Measurements from ENCODE around the gene NFYC. TPM values are rescaled to one million over a fixed set of nuclear protein-coding genes. Genes with fewer than 3 reads are reported as not detected.
"Not testable (repeated sequence)": the region's sequence is repeated elsewhere in the genome, so short reads cannot be mapped to it uniquely, and the experiment has no call there.

The NFYC gene
- total RNA-seq, 1 donor from 2014 or later, result 31.8 TPM

GRCh38 chr1:40664791-40665190 is 26.7 kb upstream of the NFYC start:
- DNase-seq (ENCODE audit: low spot score in 2 of 2) (no peak), FAIRE-seq (no peak)

DNA sequence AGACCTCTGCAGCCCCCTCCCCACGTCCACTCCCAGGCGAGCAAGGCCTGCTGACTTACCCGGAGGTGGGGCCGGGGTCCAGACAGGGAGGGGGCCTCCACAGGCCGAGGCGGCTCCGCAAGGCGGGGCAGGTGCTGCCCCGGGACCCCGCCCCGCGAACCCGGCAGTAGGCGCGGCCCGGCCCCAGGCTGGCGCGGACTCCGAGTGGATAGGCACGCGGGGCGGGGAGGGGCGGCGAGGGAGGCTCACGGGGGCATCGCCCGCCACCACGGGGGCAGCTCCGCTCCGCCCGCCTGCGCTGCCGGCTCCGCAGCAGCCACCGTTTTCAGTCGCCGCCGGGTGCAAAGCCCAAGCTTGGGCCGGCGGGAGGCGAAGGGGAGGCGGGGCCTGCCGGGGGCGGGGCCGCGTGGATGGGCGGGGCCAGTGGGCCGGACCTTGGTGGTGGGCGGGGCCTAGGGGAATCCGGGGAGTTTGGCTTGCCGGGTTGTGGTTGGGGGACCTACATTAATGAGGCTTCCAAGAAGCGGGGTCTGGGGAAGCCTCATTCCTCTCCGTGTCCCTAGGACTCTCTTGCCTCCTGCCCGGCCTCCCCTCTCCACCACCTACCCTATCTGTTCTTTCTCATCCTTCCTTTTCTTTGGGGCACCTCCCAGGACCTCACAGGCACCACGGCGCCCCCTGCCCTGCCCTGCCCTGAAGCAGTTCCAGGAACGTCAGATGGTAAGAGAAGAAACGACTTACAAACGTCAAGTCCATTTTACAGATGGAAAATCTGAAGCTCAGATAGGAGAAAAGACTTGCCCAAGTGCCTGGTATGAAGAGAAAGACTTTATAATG is 26.0 kb upstream of the NFYC start, which contains the start of gene RIMS3:
Gene RIMS3 (minus strand): TSS at position 348 of the 837 bp plus-strand sequence. CDS start 23,757 bp downstream, outside the sequence.
- peak; percentile 86 to 94 for DNase-seq (ENCODE audit: low spot score in 2 of 2)
- FAIRE-seq, result no peak

GRCh38 chr1:40668769-40669525 is 22.6 kb upstream of the NFYC start:
- DNase-seq (ENCODE audit: low spot score in 2 of 2) (peak; percentile 58 to 78), FAIRE-seq (no peak)

GRCh38 chr1:40673452-40673851 is 18.1 kb upstream of the NFYC start:
- FAIRE-seq, result no peak
- no peak for DNase-seq (ENCODE audit: low spot score in 2 of 2)

DNA sequence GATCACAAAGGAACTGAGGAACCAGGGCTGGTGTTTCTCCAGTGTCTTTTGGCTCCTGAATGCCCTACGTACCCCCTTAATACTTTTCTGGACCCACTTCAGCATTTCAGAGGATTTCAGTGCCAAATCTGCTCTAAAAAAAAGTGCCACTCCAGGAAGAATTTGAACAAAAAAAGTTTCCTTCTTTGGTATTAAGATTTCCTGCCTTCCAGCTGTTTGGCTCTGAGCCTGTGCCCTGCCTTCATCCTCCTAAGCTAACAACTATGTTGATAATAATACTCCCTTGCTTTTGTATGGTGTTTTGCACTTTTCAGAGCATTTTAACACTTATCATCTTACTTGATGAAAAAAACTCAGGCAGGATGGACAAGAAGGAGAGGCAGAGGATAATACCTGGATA is 15.0 kb upstream of the NFYC start:
- FAIRE-seq (no peak), DNase-seq (ENCODE audit: low spot score in 2 of 2) (no peak)

DNA sequence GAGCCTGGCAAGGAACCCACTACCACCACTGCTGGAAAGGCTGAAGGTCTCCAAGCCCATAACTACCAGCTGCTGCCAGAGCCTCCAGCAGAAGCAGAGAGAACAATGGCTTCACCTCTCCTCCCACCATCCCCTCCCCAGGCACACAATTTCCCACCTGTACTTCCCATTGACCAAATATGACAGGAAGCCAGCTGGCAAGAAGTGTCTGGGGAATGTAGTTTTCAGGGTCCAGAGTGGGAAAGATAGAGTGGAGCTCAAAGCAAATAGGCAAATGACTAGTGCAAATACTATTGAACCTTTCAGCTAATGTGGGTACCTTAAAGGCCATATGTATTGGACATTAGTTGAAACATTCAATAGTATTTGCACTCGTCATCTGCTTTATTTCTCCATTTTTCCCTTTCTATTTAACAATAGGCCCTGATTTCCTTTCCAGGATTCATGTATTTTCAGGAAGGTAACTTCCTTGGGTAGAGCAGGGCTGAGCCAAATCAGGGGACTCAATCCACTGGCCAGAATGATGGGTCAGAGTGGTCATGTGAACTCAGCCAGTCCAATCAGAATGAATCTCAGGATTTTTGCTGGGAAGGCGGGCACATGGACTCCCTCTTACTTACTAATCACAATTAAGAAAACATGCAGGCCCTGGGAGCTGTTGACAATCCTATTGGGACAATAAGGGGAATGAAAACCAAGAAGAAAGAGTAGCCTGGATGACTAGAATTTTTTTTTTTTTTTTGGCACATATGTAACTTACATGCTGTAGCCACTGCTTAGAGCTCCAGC is 12.1 kb upstream of the NFYC start:
- FAIRE-seq (no peak), DNase-seq (ENCODE audit: low spot score in 2 of 2) (no peak)

DNA sequence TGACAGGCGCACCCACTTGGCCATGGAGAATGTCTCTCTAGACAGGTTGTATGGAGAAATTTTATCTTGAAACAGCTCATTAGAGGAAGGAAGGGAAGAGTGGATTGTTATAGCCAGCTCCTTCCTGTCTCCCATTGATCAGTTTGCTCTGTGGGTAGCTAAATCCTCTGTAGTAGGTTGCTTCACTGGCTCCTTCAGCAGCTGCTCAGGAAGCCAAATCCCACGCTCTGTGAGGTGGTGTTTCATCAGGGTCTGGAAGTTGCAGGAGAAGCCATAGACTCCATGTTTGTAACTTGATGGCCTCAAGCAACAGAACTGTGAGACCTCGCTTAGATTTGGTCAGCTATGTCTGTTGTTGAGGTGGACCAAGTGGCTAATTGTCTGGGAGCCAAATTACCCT is 6.8 kb upstream of the NFYC start:
- DNase-seq (ENCODE audit: low spot score in 2 of 2), result no peak
- FAIRE-seq, result no peak

DNA sequence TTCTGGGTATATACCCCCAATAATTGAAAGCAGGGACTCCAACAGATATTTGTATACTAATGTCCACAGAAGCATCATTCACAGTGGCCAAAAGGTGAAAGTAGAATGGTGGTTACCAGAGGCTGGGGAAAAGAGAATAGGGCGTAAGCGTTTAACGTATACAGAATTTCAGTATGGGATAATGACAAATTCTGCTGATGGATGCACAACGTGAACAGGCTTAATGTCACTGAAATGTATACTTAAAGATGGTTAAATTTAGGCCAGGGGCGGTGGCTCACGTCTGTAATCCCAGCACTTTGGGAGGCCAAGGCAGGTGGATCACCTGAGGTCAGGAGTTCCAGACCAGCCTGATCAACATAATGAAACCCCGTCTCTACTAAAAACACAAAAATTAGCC is 4.4 kb upstream of the NFYC start:
- DNase-seq (ENCODE audit: low spot score in 2 of 2) (no peak), FAIRE-seq (no peak)

DNA sequence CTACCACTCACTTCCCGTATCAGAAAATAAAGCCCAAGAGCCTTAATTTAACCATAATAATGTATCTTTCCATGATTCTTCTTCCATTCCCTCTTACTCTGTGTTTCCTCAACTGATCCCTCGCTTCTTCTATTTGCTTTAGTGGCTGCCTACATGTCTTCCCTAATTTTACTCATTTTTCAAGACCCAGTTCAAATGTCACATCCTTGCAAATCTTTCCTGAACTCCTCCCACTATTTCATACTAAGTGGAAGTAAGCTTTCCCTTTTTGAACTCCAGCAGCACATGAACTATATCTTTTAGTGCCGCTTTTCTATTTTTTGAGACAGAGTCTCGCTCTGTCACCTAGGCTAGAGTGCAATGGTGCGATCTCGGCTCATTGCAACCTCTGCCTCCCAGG is 3.8 kb upstream of the NFYC start:
- DNase-seq (ENCODE audit: low spot score in 2 of 2) (no peak), FAIRE-seq (no peak)

GRCh38 chr1:40689737-40690136 is 1.8 kb upstream of the NFYC start:
- DNase-seq (ENCODE audit: low spot score in 2 of 2) (no peak), FAIRE-seq (no peak)

GRCh38 chr1:40690771-40691537 is 550 bp upstream of the NFYC start:
- FAIRE-seq (no peak), DNase-seq (ENCODE audit: low spot score in 2 of 2) (no peak)

GRCh38 chr1:40692429-40692895 is 958 bp downstream of the NFYC start:
- DNase-seq (ENCODE audit: low spot score in 2 of 2) (peak in 1 of 2 donors; percentile 23), FAIRE-seq (no peak)

GRCh38 chr1:40693425-40693824 is 1.9 kb downstream of the NFYC start:
- no peak for DNase-seq (ENCODE audit: low spot score in 2 of 2)
- no peak for FAIRE-seq

- no peak for FAIRE-seq
These were observed 2.9 kb downstream of the NFYC start for GRCh38 chr1:40694353-40694874.

DNA sequence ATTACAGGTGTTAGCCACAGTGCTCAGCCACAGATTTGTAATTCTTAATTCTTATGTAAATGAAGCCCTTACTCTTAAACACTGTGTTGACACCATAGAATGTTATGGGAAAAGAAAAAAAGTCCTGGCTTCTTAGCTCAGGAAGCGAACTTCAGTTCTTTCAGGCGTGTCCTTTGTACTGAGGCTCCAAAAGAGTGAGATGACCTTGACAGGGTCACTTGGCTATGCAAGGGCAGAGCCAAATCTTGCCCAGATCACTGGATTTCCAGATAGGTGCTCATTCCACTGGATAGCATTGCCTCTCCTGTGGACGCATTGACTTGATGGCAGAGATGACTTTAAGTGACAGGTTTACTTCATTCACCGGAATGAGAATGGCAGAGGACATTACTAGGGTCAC is 4.8 kb downstream of the NFYC start:
- DNase-seq (ENCODE audit: low spot score in 2 of 2), result no peak

More at GRCh38 chr1:40694353-40694874, 2.9 kb downstream of the NFYC start:
- no peak for DNase-seq (ENCODE audit: low spot score in 2 of 2)

GRCh38 chr1:40697436-40697835 is 5.9 kb downstream of the NFYC start:
- DNase-seq (ENCODE audit: low spot score in 2 of 2), result no peak

More for the DNA sequence above, 4.8 kb downstream of the NFYC start:
- no peak for FAIRE-seq

DNA sequence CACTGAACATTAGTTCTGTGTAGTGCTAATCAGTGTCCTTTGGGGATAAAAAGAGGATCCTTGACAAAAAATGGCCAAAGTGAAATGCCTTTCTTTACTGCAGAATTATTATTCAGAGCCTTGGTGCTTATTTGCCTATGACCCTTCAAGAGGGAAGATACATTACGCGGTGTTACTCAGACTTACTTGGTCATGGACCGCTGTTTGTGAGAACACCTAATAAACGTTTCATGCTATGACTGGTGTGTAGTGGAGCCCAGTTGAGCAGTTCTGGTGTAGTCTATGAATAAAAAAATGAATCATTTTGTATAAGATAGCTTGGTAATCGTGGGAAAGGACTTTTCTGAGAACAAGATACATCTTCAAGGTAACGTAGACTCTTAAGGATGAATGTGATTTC is 8.3 kb downstream of the NFYC start:
- no peak for FAIRE-seq
- DNase-seq (ENCODE audit: low spot score in 2 of 2), result no peak

More at GRCh38 chr1:40697436-40697835, 5.9 kb downstream of the NFYC start:
- no peak for FAIRE-seq

GRCh38 chr1:40701684-40702083 is 10.2 kb downstream of the NFYC start:
- FAIRE-seq, result no peak
- no peak for DNase-seq (ENCODE audit: low spot score in 2 of 2)

DNA sequence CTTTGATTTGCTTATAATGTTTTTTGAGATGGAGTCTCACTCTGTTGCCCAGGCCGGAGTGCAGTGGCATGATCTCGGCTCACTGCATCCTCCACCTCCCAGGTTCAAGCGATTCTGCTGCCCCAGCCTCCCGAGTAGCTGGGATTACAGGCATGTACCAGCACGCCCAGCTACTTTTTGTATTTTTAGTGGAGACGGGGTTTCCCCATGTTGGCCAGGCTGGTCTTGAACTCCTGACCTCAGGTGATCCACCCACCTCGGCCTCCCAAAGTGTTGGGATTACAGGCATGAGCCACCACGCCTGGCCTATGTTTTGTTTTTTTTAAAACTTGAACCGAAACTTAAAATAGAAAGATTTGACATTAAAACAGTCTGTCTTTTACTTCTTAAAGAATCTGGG is 11.3 kb downstream of the NFYC start:
- DNase-seq (ENCODE audit: low spot score in 2 of 2); FAIRE-seq: not testable (repeated sequence)

- no peak for DNase-seq (ENCODE audit: low spot score in 2 of 2)
- FAIRE-seq, result no peak
These were observed 11.8 kb downstream of the NFYC start for GRCh38 chr1:40703316-40703715.
